CD4-positive, alpha-beta memory T cell (primary cell): ENCODE data around the gene SEMA4A. TPM values are rescaled to one million over a fixed set of nuclear protein-coding genes. Genes with fewer than 3 reads are reported as not detected.
A peak's percentile ranks its signal among the peaks of the same experiment; 100 is the strongest.
"Not testable (repeated sequence)": the region's sequence is repeated elsewhere in the genome, so short reads cannot be mapped to it uniquely, and the experiment has no call there.

Experiments
- CTCF ChIA-PET: fragments of 350-600 bp; sonication (Branson Sonifier 250); formaldehyde crosslinking; loops from one replicate; lab custom pipeline; 2021; ENCODE audit warnings: inconsistent platforms; ENCODE audit not compliant: partially characterized antibody; lab: Charles Lee
- POLR2A ChIA-PET: fragments of 350-600 bp; sonication (Branson Sonifier 250); formaldehyde crosslinking; loops from one replicate; lab custom pipeline; 2021; ENCODE audit not compliant: partially characterized antibody; lab: Charles Lee
- DNase-seq, 5 donors: peaks; one replicate each; pipeline versions ENCODE4 v3.0.0 to v3.0.0-alpha.2; 2020 to 2022; ENCODE audit warnings: mixed read lengths in 1 of 5
- H3K27ac ChIP-seq: one replicate; pipeline ENCODE4 v1.7.0; 2013; ENCODE audit warnings: low read depth, low read length
- H3K27me3 ChIP-seq: 2 replicates; pipeline ENCODE4 v1.7.0; 2013; ENCODE audit warnings: mild to moderate bottlenecking, low read length, moderate library complexity; ENCODE audit not compliant: insufficient read depth
- H3K36me3 ChIP-seq: 2 replicates; pipeline ENCODE4 v1.7.0; 2013; ENCODE audit warnings: mild to moderate bottlenecking, low read length, moderate library complexity; ENCODE audit not compliant: insufficient read depth
- H3K4me1 ChIP-seq: 2 replicates; pipeline ENCODE4 v1.7.0; 2013; ENCODE audit warnings: mild to moderate bottlenecking, low read length, moderate library complexity; ENCODE audit not compliant: insufficient read depth
- H3K4me3 ChIP-seq, 2 donors: one replicate each; pipeline ENCODE4 v1.7.0; 2013; ENCODE audit warnings: low read length in 2 of 2, mild to moderate bottlenecking in 1 of 2
- H3K9me3 ChIP-seq, 2 donors: one replicate each; pipeline ENCODE4 v1.7.0; 2013; ENCODE audit warnings: low read length in 2 of 2, control low read depth in 1 of 2; ENCODE audit not compliant: control insufficient read depth in 1 of 2
- H3K27ac Mint-ChIP-seq, 7 donors: one replicate each; pipeline ENCODE4 v1.8.0; 2020 to 2021; ENCODE audit warnings: mixed read lengths in 7 of 7, mild to moderate bottlenecking in 6 of 7, inconsistent platforms in 3 of 7, moderate library complexity in 3 of 7
- H3K27me3 Mint-ChIP-seq, 2 donors: one replicate each; pipeline ENCODE4 v1.8.0; 2020 to 2021; ENCODE audit warnings: mixed read lengths in 2 of 2
- H3K36me3 Mint-ChIP-seq, 2 donors: one replicate each; pipeline ENCODE4 v1.8.0; 2020 to 2021; ENCODE audit warnings: mixed read lengths in 2 of 2, inconsistent platforms in 1 of 2, mild to moderate bottlenecking in 1 of 2
- H3K4me1 Mint-ChIP-seq, 4 donors: one replicate each; pipeline ENCODE4 v1.8.0; 2020 to 2021; ENCODE audit warnings: mixed read lengths in 4 of 4, mild to moderate bottlenecking in 1 of 4
- H3K4me3 Mint-ChIP-seq, 8 donors: one replicate each; pipeline ENCODE4 v1.8.0; 2020 to 2021; ENCODE audit warnings: mixed read lengths in 8 of 8, mild to moderate bottlenecking in 7 of 8, moderate library complexity in 6 of 8, inconsistent platforms in 3 of 8
- H3K9me3 Mint-ChIP-seq, 8 donors: one replicate each; pipeline ENCODE4 v1.8.0; 2020 to 2021; ENCODE audit warnings: mixed read lengths in 8 of 8, mild to moderate bottlenecking in 5 of 8, inconsistent platforms in 3 of 8, moderate library complexity in 1 of 8
- intact Hi-C: fragments of 100-400 bp; cut with micrococcal nuclease; formaldehyde crosslinking; loops from one replicate; pipeline ENCODE4 v1.15.1; 2023
- polyA plus RNA-seq, 2 donors: library from polyadenylated mRNA; unstranded; fragments of 300-500 nt; fragmentation: Illumina TruSeq; gene quantifications; one replicate each; pipeline ENCODE4 v1.2.3, GENCODE V29; 2021
- total RNA-seq, 2 experiments: library from RNA; stranded (reverse); gene quantifications; one replicate each; pipeline ENCODE4 v1.2.3, GENCODE V29; 2021

Gene SEMA4A
- total and polyA plus RNA-seq, 4 experiments from 2014 or later, result 0.88 to 1.3 (median 1.2) TPM

DNA sequence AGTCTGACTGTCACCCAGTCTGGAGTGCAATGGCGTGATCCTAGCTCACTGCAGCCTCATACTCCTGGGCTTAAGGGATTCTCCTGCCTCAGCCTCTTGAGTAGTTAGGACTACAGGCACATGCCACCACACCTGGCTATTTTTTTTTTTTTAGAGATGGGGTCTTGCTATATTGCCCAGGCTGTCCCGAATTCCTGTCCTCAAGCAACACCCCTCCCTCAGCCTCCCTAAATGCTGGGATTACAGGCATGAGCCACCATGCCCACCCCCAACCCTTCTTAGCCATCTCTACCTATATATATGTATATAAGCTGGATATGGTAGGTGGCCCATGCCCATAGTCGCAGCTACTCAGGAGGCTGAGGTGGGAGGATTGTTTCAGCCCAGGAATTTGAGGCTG, 27.1 kb downstream of the SEMA4A start:
- Histone ChIP-seq H3K27ac (no peak overlapping the region), H3K4me1 (peaks cover 13% of the 10 kb centered on the region), H3K4me3 (no peak overlapping the region), H3K36me3 (no peaks in the 10 kb centered on the region), H3K9me3 (no peaks in the 10 kb centered on the region), H3K27me3 (no peaks in the 10 kb centered on the region)
- no peaks in the 10 kb centered on the region for H3K27me3 Mint-ChIP-seq
- H3K27ac Mint-ChIP-seq, result no peak overlapping the region
- intact Hi-C loops, result no loop called here
- peaks cover 6 to 8% (median 7%) of the 10 kb centered on the region in 4 donors for H3K4me1 Mint-ChIP-seq
- no peak for DNase-seq
- no peaks in the 10 kb centered on the region for H3K36me3 Mint-ChIP-seq
- ChIA-PET CTCF (no interaction called here), POLR2A (no interaction called here)
- no peak overlapping the region for H3K4me3 Mint-ChIP-seq
- peaks cover 0 to 1% (median 0%) of the 10 kb centered on the region in 8 donors for H3K9me3 Mint-ChIP-seq

DNA sequence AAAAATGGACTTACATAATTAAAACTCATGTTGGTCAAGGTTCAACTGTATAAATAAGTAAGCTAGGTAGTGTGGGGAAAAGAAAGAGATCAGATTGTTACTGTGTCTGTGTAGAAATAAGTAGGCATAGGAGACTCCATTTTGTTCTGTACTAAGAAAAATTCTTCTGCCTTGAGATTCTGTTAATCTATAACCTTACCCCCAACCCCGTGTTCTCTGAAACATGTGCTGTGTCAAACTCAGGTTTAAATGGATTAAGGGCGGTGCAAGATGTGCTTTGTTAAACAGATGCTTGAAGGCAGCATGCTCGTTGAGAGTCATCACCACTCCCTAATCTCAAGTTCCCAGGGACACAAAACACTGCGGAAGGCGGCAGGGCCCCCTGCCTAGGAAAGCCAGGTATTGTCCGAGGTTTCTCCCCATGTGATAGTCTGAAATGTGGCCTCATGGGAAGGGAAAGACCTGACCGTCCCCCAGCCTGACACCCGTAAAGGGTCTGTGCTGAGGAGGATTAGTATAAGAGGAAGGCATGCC, 28.1 kb downstream of the SEMA4A start:
- H3K36me3 Mint-ChIP-seq, H3K9me3 Mint-ChIP-seq, H3K27me3 Mint-ChIP-seq, H3K27ac Mint-ChIP-seq, POLR2A ChIA-PET, H3K27me3 ChIP-seq, H3K9me3 ChIP-seq, H3K4me3 Mint-ChIP-seq, H3K27ac ChIP-seq, H3K4me3 ChIP-seq, H3K36me3 ChIP-seq, H3K4me1 Mint-ChIP-seq, DNase-seq, intact Hi-C loops, CTCF ChIA-PET: not testable (repeated sequence)
- H3K4me1 ChIP-seq, result peaks cover 13% of the 10 kb centered on the region

DNA sequence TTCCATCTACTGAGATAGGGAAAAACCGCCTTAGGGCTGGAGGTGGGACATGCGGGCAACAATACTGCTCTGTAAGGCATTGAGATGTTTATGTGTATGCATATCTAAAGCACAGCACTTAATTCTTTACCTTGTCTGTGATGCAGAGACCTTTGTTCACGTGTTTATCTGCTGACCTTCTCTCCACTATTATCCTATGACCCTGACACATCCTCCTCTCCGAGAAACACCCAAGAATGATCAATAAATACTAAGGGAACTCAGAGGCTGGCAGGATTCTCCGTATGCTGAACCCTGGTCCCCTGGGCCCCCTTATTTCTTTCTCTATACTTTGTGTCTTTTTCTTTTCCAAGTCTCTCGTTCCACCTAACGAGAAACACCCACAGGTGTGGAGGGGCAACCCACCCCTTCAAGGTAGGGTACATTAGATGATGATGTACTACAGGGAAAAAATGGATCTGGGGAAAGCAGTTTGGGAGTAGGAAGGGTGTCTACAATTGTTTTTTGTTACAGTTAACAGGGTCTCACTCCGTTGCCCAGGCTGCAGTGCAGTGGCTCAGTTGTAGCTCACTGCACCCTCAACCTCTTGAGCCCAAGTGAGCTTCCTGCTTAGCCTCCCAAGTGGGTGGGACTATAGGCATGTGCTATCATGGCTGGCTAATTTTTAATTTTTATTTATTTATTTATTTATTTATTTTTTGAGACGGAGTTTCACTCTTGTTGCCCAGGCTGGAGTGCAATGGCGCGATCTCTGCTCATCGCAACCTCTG, 28.8 kb downstream of the SEMA4A start:
- H3K27me3 Mint-ChIP-seq, intact Hi-C loops, CTCF ChIA-PET, H3K4me3 ChIP-seq, H3K9me3 ChIP-seq, H3K27me3 ChIP-seq, POLR2A ChIA-PET, H3K36me3 ChIP-seq, DNase-seq, H3K4me1 Mint-ChIP-seq, H3K36me3 Mint-ChIP-seq, H3K27ac ChIP-seq, H3K27ac Mint-ChIP-seq: not testable (repeated sequence)
- H3K9me3 Mint-ChIP-seq, result peaks cover 0 to 12% (median 3%) of the 10 kb centered on the region in 8 donors
- H3K4me1 ChIP-seq, result peaks cover 13% of the 10 kb centered on the region
- peak overlapping the region in 1 of 8 donors; percentile 42 for H3K4me3 Mint-ChIP-seq

DNA sequence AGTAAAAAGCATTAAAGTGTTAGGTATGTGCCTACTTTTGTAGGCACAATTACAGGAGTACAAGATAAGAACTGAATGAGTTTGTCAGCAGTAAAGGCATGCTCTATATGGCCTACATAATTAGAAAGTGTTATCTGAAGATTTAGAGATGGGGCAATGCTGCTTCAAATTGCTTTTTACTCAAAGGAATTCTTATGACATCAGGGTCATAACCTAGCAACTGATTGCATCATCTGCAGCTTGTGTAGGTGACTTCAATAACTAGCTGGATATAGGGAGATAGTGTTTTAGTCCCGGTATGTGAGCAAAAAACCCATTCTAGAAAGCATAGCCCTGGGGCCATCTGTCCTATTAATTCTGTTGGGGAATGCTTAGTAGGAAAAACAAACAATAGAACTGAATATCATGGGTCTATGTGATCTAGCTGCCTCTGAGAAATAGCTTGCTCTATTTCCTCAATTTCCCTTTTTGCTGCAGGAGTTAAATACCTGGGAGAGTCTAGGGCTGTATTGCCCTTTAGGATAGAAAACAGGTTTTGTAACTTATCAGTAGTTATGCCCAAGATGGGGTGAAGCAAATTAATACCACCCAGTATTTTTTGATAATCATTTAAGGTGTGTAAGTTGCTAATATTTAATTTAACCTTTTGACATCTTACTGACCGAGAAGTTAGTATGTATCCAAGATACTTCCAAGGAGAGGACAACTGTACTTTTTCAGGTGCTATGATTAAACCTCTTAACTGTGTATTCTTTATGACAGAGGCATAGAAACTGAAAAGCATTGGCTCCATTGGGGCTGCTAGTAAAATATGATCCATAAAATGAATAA, 33.2 kb downstream of the SEMA4A start:
- H3K4me3 Mint-ChIP-seq, H3K4me3 ChIP-seq, H3K27me3 ChIP-seq, H3K4me1 Mint-ChIP-seq, intact Hi-C loops, H3K36me3 ChIP-seq, H3K4me1 ChIP-seq, POLR2A ChIA-PET, H3K9me3 ChIP-seq, H3K36me3 Mint-ChIP-seq, DNase-seq, H3K27me3 Mint-ChIP-seq, CTCF ChIA-PET, H3K27ac ChIP-seq, H3K27ac Mint-ChIP-seq: not testable (repeated sequence)
- peaks cover 0 to 12% (median 4%) of the 10 kb centered on the region in 8 donors for H3K9me3 Mint-ChIP-seq

DNA sequence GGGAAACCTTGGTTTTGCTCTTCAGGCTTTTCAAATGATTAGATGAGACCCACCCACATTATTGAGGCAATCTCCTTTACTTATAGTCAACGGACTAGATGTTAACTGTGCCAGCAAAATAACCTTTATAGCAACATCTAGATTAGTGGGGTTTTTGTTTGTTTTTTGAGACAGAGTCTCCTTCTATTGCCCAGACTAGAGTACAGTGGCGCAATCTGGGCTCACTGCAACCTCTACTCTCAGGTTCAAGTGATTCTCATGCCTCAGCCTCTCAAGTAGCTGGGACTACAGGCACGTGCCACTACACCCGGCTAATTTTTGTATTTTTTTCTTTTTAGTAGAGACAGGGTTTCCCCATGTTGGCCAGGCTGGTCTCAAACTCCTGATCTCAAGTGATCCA, 36.9 kb downstream of the SEMA4A start:
- H3K4me3 ChIP-seq, H3K27ac Mint-ChIP-seq, H3K36me3 ChIP-seq, H3K9me3 ChIP-seq, CTCF ChIA-PET, POLR2A ChIA-PET, H3K27ac ChIP-seq, H3K27me3 ChIP-seq, H3K36me3 Mint-ChIP-seq, H3K27me3 Mint-ChIP-seq, H3K4me3 Mint-ChIP-seq, DNase-seq: not testable (repeated sequence)
- Mint-ChIP-seq H3K4me1 (peaks cover 10 to 26% (median 17%) of the 10 kb centered on the region in 4 donors), H3K9me3 (peaks cover 0 to 12% (median 3%) of the 10 kb centered on the region in 8 donors)
- peaks cover 17% of the 10 kb centered on the region for H3K4me1 ChIP-seq
- intact Hi-C loops, result loop anchor here (5.0 kb wide), 1 partner anchor 37 kb away; no protein-coding TSS in a partner anchor

DNA sequence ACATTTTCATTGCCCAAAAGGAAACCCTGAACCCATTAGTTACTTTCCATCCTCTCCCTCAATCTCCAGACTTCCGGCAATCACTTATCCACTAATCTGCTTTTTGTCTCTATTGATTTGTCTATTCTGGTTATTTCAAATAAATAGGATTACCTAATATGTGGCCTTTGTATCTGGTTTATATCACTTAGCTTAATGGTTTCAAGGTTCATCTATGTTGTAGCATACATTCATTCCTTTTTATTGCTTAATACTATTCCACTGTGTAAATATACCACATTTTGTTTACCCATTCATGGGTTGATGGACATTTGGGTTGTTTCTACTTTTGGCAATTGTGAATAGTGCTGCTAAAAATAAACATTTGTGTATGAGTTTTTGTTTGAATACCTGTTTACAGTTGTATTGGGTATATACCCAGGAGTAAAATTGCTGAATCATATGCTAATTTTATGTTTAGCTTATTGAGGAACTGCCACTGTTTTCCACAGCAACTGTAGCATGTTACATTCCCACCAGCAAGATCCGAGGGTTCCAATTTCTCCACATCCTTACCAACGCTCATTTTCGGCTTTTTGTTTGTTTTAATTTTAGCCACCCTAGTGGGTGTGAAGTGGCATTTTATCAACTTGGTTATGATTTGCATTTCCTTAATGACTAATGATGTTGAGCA, 38.0 kb downstream of the SEMA4A start:
- peaks cover 0 to 8% (median 3%) of the 10 kb centered on the region in 8 donors for H3K9me3 Mint-ChIP-seq
- no peak overlapping the region for H3K4me3 Mint-ChIP-seq
- no peaks in the 10 kb centered on the region for H3K27me3 Mint-ChIP-seq
- POLR2A ChIA-PET, result interaction anchor here (1.5 kb wide), 1 partner anchor 21 kb away, joined by 4 read pairs; the partner anchor contains the start of gene PMF1
- Histone ChIP-seq H3K4me1 (peaks cover 29% of the 10 kb centered on the region), H3K4me3 (no peak overlapping the region), H3K9me3 (no peaks in the 10 kb centered on the region), H3K36me3 (peaks cover 6% of the 10 kb centered on the region), H3K27ac (no peak overlapping the region), H3K27me3 (no peaks in the 10 kb centered on the region)
- no peak for DNase-seq
- peaks cover 10 to 13% of the 10 kb centered on the region in 2 donors for H3K36me3 Mint-ChIP-seq
- intact Hi-C loops, result loop anchor here (5.0 kb wide), 1 partner anchor 36 kb away; no protein-coding TSS in a partner anchor
- H3K4me1 Mint-ChIP-seq, result peaks cover 16 to 37% (median 25%) of the 10 kb centered on the region in 4 donors
- no peak overlapping the region for H3K27ac Mint-ChIP-seq
- CTCF ChIA-PET, result no interaction called here
